ENCODE measurements around the gene SMC1B.

GRCh38 chr22:45450921-45451651 lies 37.7 kb upstream of the SMC1B start:
- TF ChIP-seq CREB1 (CRISPR knock-in tag; IDR thresholded peaks at IDR 0.05; ENCODE audit: low read depth) (no peak), EZH2 (IDR thresholded peaks at IDR 0.05; ENCODE audit: low read depth, unreplicated experiment) (no peak), CTCF (conservative IDR thresholded peaks at IDR 0.05; ENCODE audit: low read depth in 2 of 2) (no peak), EZH2phosphoT487 (IDR thresholded peaks at IDR 0.05; ENCODE audit: unreplicated experiment) (no peak), POLR2AphosphoS5 (IDR thresholded peaks at IDR 0.05; ENCODE audit: low read depth) (no peak), JUNB (IDR thresholded peaks at IDR 0.05; ENCODE audit: unreplicated experiment) (no peak), ETS1 (IDR thresholded peaks at IDR 0.05) (no peak), STAT1 (IDR thresholded peaks at IDR 0.05; ENCODE audit: unreplicated experiment) (no peak), ZNF114 (CRISPR knock-in tag; IDR thresholded peaks at IDR 0.05) (no peak), ZNF331 (CRISPR knock-in tag; IDR thresholded peaks at IDR 0.05; ENCODE audit: low read depth) (no peak), ZNF462 (CRISPR knock-in tag; IDR thresholded peaks at IDR 0.05) (no peak)
- TF ChIP-seq, protein P1, sequence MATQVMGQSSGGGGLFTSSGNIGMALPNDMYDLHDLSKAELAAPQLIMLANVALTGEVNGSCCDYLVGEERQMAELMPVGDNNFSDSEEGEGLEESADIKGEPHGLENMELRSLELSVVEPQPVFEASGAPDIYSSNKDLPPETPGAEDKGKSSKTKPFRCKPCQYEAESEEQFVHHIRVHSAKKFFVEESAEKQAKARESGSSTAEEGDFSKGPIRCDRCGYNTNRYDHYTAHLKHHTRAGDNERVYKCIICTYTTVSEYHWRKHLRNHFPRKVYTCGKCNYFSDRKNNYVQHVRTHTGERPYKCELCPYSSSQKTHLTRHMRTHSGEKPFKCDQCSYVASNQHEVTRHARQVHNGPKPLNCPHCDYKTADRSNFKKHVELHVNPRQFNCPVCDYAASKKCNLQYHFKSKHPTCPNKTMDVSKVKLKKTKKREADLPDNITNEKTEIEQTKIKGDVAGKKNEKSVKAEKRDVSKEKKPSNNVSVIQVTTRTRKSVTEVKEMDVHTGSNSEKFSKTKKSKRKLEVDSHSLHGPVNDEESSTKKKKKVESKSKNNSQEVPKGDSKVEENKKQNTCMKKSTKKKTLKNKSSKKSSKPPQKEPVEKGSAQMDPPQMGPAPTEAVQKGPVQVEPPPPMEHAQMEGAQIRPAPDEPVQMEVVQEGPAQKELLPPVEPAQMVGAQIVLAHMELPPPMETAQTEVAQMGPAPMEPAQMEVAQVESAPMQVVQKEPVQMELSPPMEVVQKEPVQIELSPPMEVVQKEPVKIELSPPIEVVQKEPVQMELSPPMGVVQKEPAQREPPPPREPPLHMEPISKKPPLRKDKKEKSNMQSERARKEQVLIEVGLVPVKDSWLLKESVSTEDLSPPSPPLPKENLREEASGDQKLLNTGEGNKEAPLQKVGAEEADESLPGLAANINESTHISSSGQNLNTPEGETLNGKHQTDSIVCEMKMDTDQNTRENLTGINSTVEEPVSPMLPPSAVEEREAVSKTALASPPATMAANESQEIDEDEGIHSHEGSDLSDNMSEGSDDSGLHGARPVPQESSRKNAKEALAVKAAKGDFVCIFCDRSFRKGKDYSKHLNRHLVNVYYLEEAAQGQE (IDR thresholded peaks at IDR 0.05; ENCODE audit: unreplicated experiment), result no peak
